WERI-Rb-1 (cell line): ENCODE measurements around the gene ZDHHC16.
"Not testable (repeated sequence)": the region's sequence is repeated elsewhere in the genome, so short reads cannot be mapped to it uniquely, and the experiment has no call there.

Experiments
- DNase-seq: peaks from one replicate; pipeline ENCODE4 v3.0.0-alpha.2; 2020
- H3K27ac ChIP-seq: fragments of 250-450 bp; sonication (Bioruptor Pico); 2 replicates; pipeline ENCODE4 v1.5.1; 2020; ENCODE audit warnings: mild to moderate bottlenecking, moderate library complexity
- H3K27me3 ChIP-seq: fragments of 250-450 bp; sonication (Bioruptor Pico); 2 replicates; pipeline ENCODE4 v1.5.1; 2021; ENCODE audit warnings: mild to moderate bottlenecking, low read depth, moderate library complexity; ENCODE audit not compliant: insufficient read depth, severe bottlenecking
- H3K36me3 ChIP-seq: fragments of 250-450 bp; sonication (Bioruptor Pico); 2 replicates; pipeline ENCODE4 v1.5.1; 2020; ENCODE audit warnings: mild to moderate bottlenecking, moderate library complexity
- H3K4me3 ChIP-seq: 2 replicates; pipeline ENCODE4 v1.5.1; 2011; ENCODE audit warnings: low read depth, mild to moderate bottlenecking, control low read depth, low read length
- H3K9me3 ChIP-seq: fragments of 250-450 bp; sonication (Bioruptor Pico); 2 replicates; pipeline ENCODE4 v1.5.1; 2021; ENCODE audit warnings: mild to moderate bottlenecking, moderate library complexity; ENCODE audit not compliant: severe bottlenecking
- TF ChIP-seq, protein P1 (sequence below): IDR thresholded peaks from 2 replicates; pipeline ENCODE4 v1.5.1; 2011; ENCODE audit warnings: low read depth, mild to moderate bottlenecking, control low read depth, inconsistent platforms, low read length

ZDHHC16 gene

DNA sequence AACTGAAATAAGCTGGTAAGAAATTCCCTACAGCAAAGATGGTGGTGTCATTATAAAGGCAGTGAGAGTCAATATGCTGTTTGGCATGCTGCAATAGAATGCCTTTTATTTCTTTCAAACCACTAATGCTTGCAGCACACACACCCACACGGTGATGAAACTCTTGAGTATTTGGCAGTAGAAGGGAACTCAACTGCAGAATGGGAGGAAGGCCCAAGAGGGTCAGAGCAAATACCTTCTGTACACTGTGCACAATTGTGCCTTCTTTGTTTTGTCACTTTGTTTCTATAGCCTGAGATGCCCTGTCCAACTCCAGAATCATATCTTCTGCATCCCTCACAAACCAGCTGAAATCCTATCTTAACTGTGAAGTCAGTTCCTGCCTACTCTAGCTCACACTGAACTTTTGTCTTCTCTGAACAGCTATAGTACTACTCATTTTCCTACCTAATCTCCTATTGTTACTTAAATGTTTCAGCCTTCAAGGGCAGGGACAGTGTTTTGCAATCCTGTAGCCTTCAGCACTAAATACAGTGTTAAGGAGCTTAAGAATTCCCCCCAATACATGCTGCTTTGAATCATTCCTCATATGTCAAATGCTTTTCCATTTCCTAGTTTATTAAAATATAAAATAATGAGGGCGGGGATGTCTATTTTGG, 30.1 kb downstream of the ZDHHC16 start:
- H3K9me3 ChIP-seq = no peaks in the 10 kb centered on the region
- no peaks in the 10 kb centered on the region for H3K27me3 ChIP-seq
- no peak overlapping the region; the same call in 1 of the 2 replicates for H3K27ac ChIP-seq
- TF ChIP-seq, protein P1, sequence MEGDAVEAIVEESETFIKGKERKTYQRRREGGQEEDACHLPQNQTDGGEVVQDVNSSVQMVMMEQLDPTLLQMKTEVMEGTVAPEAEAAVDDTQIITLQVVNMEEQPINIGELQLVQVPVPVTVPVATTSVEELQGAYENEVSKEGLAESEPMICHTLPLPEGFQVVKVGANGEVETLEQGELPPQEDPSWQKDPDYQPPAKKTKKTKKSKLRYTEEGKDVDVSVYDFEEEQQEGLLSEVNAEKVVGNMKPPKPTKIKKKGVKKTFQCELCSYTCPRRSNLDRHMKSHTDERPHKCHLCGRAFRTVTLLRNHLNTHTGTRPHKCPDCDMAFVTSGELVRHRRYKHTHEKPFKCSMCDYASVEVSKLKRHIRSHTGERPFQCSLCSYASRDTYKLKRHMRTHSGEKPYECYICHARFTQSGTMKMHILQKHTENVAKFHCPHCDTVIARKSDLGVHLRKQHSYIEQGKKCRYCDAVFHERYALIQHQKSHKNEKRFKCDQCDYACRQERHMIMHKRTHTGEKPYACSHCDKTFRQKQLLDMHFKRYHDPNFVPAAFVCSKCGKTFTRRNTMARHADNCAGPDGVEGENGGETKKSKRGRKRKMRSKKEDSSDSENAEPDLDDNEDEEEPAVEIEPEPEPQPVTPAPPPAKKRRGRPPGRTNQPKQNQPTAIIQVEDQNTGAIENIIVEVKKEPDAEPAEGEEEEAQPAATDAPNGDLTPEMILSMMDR = no peak
- no peak for DNase-seq
- H3K4me3 ChIP-seq = no peak overlapping the region
- peaks cover 84% of the 10 kb centered on the region for H3K36me3 ChIP-seq

DNA sequence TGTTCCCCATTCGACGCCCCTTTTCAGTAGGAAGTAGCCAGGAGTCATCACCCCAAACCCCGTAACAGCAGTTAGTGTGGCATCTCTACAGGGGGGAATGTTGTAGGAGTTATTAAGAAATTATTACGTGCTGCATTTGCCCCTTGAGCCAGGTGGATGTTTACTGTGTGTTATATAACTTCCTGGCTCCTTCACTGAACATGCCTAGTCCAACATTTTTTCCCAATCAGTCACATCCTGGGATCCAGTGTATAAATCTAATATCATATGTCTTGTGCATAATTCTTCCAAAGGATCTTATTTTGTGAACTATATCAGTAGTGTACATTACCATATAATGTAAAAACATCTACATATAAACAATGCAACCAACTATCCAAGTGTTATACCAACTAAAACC, 33.4 kb downstream of the ZDHHC16 start:
- peaks cover 76% of the 10 kb centered on the region for H3K36me3 ChIP-seq
- H3K4me3 ChIP-seq, H3K9me3 ChIP-seq, H3K27me3 ChIP-seq, DNase-seq, H3K27ac ChIP-seq: not testable (repeated sequence)

DNA sequence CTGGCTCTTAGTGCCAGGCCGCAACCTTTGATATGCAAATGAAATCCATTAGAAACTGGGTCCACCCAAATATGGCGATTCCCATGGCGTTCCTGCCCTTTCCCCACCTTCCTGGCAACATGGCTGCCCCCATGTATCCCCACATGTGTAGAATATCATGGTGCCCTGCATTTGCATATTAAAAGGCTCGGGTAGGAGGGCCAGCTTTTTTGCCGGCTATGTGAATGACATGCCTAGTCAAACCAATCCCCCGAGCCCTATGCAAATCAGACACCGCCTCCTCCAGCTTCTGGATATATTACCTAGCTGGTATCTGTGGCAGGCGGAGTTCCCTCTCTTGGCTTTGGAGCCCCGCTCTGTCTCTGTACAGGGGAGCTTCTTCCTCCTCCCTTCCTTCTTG, 34.0 kb downstream of the ZDHHC16 start:
- DNase-seq = no peak
- Histone ChIP-seq H3K9me3 (no peaks in the 10 kb centered on the region), H3K4me3 (no peak overlapping the region), H3K27ac (no peak overlapping the region), H3K27me3 (no peaks in the 10 kb centered on the region), H3K36me3 (peaks cover 73% of the 10 kb centered on the region)
- TF ChIP-seq, protein P1 = no peak

GRCh38 chr10:97481071-97481470, 35.1 kb downstream of the ZDHHC16 start:
- H3K4me3 ChIP-seq = no peak overlapping the region
- H3K27ac ChIP-seq = no peak overlapping the region
- DNase-seq = no peak
- H3K36me3 ChIP-seq = peaks cover 73% of the 10 kb centered on the region
- no peaks in the 10 kb centered on the region for H3K27me3 ChIP-seq
- TF ChIP-seq, protein P1 = no peak
- H3K9me3 ChIP-seq = no peaks in the 10 kb centered on the region

DNA sequence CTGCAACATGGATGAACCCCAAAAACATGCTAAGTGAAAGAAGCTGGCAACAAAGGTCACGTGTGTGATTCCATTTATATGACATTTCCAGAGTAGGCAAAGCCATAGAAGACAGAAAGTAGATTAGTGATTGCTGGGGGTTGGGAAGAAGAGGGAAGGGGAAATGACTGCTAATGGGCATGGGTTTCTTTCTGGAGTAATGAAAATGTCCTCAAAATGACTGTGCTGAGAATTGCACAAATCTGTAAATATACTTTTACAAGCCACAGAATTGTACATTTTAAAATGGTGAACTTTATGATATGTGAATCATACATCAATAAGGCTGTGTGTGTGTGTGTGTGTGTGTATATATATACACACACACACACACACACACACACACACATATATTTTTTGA, 36.4 kb downstream of the ZDHHC16 start:
- Histone ChIP-seq H3K9me3 (no peaks in the 10 kb centered on the region), H3K27ac (no peak overlapping the region), H3K27me3 (no peaks in the 10 kb centered on the region), H3K4me3 (no peak overlapping the region), H3K36me3 (peaks cover 64% of the 10 kb centered on the region)
- DNase-seq = no peak
- TF ChIP-seq, protein P1 = no peak

GRCh38 chr10:97483506-97483905, 37.5 kb downstream of the ZDHHC16 start:
- Histone ChIP-seq H3K36me3 (peaks cover 62% of the 10 kb centered on the region), H3K27ac (no peak overlapping the region), H3K9me3 (no peaks in the 10 kb centered on the region), H3K27me3 (no peaks in the 10 kb centered on the region), H3K4me3 (no peak overlapping the region)
- no peak for DNase-seq
- TF ChIP-seq, protein P1 = no peak
